ENCODE data around the gene IL27RA.

IL27RA gene

DNA sequence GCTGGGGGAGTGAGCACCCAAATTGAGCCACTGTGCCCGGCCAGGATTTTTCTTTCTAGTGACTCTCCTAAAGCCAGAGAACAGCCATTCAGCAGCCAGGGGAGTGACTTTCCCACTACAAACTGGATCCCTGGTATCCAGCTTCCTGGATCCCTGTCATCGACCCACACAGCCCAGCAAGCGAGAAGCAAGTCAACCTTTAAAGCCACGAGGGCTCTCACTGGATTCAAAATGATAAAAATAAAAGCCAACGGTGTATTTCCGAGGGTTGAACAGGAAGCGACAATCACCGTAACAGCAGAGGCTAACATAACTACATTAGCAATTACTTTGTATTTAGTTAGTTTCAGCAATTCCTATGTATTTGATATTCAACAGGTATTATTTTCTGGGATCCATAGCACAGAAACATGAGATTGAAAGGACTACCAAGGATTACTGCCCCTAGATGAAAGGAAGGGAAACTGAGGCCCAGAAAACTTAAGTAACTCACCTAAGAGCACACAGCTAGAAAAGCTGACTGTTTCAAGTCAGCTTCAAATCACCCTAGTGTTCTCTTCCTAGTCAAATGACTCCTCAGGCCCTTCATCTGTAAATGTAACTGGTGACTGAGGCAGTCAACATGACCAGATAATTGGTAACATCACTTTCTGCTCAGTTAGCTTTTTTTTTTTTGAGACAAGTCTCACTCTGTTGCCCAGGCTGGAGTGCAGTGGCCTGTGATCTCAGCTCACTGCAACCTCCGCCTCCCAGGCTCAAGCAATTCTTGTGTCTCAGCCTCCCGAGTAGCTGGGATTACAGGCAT is 28.1 kb upstream of the IL27RA start:
- no peak for DNase-seq (ENCODE audit: low read depth, low spot score)
- no peak overlapping the region for H3K4me3 ChIP-seq
- H3K36me3 ChIP-seq (ENCODE audit: insufficient read depth, low read length): peaks cover 6% of the 10 kb centered on the region
- peak overlapping the region; percentile 60 for H3K9ac ChIP-seq (ENCODE audit: insufficient read length)
- TF ChIP-seq POLR2AphosphoS5 (IDR thresholded peaks at IDR 0.05; ENCODE audit: borderline replicate concordance, low read depth, low read length) (no peak), FOXP2 (optimal IDR thresholded peaks at IDR 0.05; ENCODE audit: control extremely low read depth, extremely low read length, insufficient read depth) (no peak), EZH2 (IDR thresholded peaks at IDR 0.05) (no peak)
- H3K27ac ChIP-seq: peak overlapping the region; percentile 80
- 0 out of 2 replicates have a peak, but pooled peaks cover 2% of the 10 kb centered on the region for H3K9me3 ChIP-seq (ENCODE audit: low read depth, low read length)

- Histone ChIP-seq H3K9ac (ENCODE audit: insufficient read length) (no peak overlapping the region), H3K27ac (peak overlapping the region; percentile 62; the same call in 1 of the 2 replicates), H3K4me3 (peak overlapping the region; percentile 92), H3K36me3 (ENCODE audit: insufficient read depth, low read length) (no peaks in the 10 kb centered on the region; the same call in 1 of the 2 replicates), H3K9me3 (ENCODE audit: low read depth, low read length) (no peaks in the 10 kb centered on the region)
- DNase-seq (ENCODE audit: low read depth, low spot score): no peak
- TF ChIP-seq POLR2AphosphoS5 (IDR thresholded peaks at IDR 0.05; ENCODE audit: borderline replicate concordance, low read depth, low read length): no peak
- no peak for TF ChIP-seq EZH2 (IDR thresholded peaks at IDR 0.05)
- no peak for TF ChIP-seq FOXP2 (optimal IDR thresholded peaks at IDR 0.05; ENCODE audit: control extremely low read depth, extremely low read length, insufficient read depth)
These were observed 26.8 kb upstream of the IL27RA start for GRCh38 chr19:14004619-14005348.

DNA sequence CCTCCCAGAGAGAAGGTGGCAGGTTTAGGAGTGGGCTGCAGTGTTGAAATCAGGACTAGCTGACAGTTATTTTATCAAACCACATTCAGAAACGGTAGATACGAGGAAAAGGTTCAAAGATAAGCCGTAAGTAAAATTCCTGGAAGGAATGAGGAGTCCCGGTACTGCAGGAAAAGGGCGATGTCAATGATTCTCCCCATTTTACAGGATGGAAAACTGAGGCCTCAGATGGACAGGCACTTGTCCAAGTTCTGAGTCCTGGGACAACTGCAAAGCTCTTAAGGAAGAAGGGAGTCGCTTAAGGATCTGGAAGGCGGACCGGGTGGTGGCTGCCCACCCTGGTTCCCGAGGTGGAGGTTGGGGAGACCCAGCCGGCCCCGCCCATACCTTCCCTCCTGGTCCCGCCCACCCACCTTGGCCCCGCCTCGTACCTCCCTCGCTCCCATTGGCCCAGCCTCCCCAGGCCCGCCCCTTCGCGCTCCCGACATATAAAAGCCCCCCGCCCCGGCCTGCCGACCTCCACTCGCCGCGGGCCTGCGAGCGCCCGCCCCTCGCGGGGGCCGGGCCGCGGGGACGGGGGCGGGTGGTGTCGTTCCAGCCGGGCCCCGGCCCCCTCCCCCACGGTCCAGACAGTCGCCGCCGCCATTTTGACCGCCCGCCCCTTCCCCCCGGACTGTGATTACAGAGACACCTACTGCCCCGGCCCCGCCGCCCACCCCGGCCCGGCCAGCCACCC is 26.0 kb upstream of the IL27RA start:
- Histone ChIP-seq H3K9ac (ENCODE audit: insufficient read length) (peak overlapping the region; percentile 87), H3K9me3 (ENCODE audit: low read depth, low read length) (no peaks in the 10 kb centered on the region), H3K36me3 (ENCODE audit: insufficient read depth, low read length) (no peaks in the 10 kb centered on the region; the same call in 1 of the 2 replicates), H3K27ac (peak overlapping the region; percentile 91), H3K4me3 (peak overlapping the region; percentile 92)
- DNase-seq (ENCODE audit: low read depth, low spot score): peak; percentile 40
- TF ChIP-seq POLR2AphosphoS5 (IDR thresholded peaks at IDR 0.05; ENCODE audit: borderline replicate concordance, low read depth, low read length) (no peak; the same call in 1 of the 2 replicates), FOXP2 (optimal IDR thresholded peaks at IDR 0.05; ENCODE audit: control extremely low read depth, extremely low read length, insufficient read depth) (no peak), EZH2 (IDR thresholded peaks at IDR 0.05) (no peak)

DNA sequence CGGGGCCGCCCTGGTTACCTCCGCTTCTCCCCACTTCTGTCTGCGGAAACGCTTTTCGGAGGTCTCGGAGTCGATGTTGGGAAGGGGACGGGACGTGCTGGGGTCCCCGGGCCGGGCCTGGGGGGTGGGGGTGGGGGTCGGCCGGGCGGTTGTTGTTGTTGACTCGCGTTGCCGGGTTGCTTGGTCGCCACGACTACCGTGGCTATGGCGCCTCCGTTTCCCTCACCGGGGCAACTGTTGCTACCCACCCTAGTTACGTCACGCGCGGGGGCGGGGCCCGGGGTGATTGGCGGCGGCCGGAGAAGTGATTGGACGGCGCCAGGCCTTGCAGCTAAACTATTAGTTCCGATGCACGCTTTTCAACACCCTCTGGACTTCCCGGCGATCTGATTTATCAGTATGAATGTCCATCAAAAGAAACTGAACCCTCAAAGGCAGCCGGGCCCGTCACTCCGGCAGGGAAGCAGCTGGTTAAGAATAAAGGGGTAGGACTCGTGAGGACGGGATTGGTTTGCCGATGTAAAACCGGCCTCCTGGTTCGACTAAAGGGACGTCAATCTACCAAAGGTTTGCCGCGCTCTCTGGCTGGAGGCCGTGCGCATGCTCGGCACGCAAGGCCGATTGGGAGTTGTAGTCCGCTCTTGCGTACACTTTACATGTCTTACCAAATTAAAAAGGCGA is 25.3 kb upstream of the IL27RA start, which contains the start of gene RFX1:
Gene RFX1 (minus strand): TSS at position 236 of the 681 bp plus-strand sequence. CDS start 12,477 bp downstream, outside the sequence.
- no peaks in the 10 kb centered on the region for H3K36me3 ChIP-seq (ENCODE audit: insufficient read depth, low read length)
- TF ChIP-seq EZH2 (IDR thresholded peaks at IDR 0.05) (no peak), FOXP2 (optimal IDR thresholded peaks at IDR 0.05; ENCODE audit: control extremely low read depth, extremely low read length, insufficient read depth) (no peak), POLR2AphosphoS5 (IDR thresholded peaks at IDR 0.05; ENCODE audit: borderline replicate concordance, low read depth, low read length) (no peak)
- peak; percentile 100 for DNase-seq (ENCODE audit: low read depth, low spot score)
- no peaks in the 10 kb centered on the region for H3K9me3 ChIP-seq (ENCODE audit: low read depth, low read length)
- H3K27ac ChIP-seq: peak within 1 kb of the TSS; percentile 91
- peak within 1 kb of the TSS; percentile 87 for H3K9ac ChIP-seq (ENCODE audit: insufficient read length)
- peak within 1 kb of the TSS; percentile 92 for H3K4me3 ChIP-seq

DNA sequence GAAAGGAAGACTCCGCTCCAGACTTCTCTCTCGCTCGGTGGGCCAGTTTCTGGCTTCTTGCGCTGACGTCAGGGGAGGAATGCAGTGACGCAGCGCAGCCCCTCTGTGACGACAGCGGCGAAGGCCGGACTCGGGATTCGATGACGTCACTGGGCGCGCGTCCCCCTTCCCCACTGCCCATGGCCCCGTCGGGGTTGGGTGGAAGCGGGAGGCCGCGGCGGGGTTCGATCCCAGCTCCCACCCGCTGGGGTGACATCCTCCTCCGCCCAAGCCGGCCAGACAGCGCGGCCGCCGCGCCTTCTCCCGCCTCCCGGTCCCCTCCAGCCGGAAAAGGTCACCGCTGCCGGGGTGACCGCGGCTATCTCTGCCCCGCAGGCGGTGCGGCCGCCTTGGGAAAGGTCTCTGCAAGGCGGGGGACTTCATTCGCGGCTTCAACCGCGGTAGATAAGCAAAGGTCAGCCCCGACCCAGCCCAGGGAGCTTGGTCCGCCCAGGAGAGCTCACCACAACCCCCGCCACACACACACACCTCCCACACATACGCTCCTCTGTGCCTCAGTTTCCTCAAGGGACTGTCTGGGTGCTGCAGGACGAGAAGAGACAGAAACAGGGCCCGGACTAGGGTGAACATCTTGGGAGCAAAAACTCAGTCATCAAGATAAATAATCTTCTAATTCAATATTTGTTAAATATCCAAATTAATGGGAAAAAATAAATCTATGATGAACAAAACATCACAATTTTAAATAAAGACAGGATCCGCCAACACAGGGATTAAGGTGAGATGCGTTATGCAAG is 24.6 kb upstream of the IL27RA start:
- Histone ChIP-seq H3K36me3 (ENCODE audit: insufficient read depth, low read length) (no peaks in the 10 kb centered on the region), H3K4me3 (peak overlapping the region; percentile 92), H3K27ac (peak overlapping the region; percentile 90), H3K9ac (ENCODE audit: insufficient read length) (peak overlapping the region; percentile 87), H3K9me3 (ENCODE audit: low read depth, low read length) (no peaks in the 10 kb centered on the region)
- no peak for DNase-seq (ENCODE audit: low read depth, low spot score)
- TF ChIP-seq EZH2 (IDR thresholded peaks at IDR 0.05) (no peak), FOXP2 (optimal IDR thresholded peaks at IDR 0.05; ENCODE audit: control extremely low read depth, extremely low read length, insufficient read depth) (peak; percentile 12), POLR2AphosphoS5 (IDR thresholded peaks at IDR 0.05; ENCODE audit: borderline replicate concordance, low read depth, low read length) (peak; percentile 49; the same call in 1 of the 2 replicates)

DNA sequence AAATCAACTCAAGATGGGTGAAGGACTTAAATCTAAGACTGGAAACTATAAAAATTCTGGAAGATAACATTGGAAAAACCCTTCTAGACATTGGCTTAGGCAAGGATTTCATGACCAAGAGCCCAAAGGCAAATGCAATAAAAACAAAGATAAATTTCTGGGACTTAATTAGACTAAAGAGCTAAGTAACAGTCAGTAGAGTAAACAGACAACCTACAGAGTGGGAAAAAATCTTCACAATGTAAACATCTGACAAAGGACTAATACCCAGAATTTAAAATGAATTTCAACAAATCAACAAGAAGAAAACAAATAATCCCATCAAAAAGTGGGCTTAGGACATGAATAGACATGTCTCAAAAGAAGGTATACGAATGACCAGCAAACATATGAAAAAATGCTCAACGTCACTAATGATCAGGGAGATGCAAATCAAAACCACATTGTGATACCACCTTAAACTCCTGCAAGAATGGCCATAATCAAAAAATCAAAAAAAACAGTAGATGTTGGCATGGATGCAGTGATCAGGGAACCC is 19.1 kb upstream of the IL27RA start:
- DNase-seq (ENCODE audit: low read depth, low spot score): no peak
- Histone ChIP-seq H3K36me3 (ENCODE audit: insufficient read depth, low read length) (no peaks in the 10 kb centered on the region), H3K27ac (no peak overlapping the region), H3K4me3 (no peak overlapping the region), H3K9me3 (ENCODE audit: low read depth, low read length) (no peaks in the 10 kb centered on the region), H3K9ac (ENCODE audit: insufficient read length) (no peak overlapping the region)
- no peak for TF ChIP-seq POLR2AphosphoS5 (IDR thresholded peaks at IDR 0.05; ENCODE audit: borderline replicate concordance, low read depth, low read length)
- no peak for TF ChIP-seq FOXP2 (optimal IDR thresholded peaks at IDR 0.05; ENCODE audit: control extremely low read depth, extremely low read length, insufficient read depth)
- TF ChIP-seq EZH2 (IDR thresholded peaks at IDR 0.05): no peak
